ENCODE measurements around the gene B3GALNT2. TPM values are rescaled to one million over a fixed set of nuclear protein-coding genes. Genes with fewer than 3 reads are reported as not detected.
A peak's percentile ranks its signal among the peaks of the same experiment; 100 is the strongest.

The B3GALNT2 gene
- total RNA-seq, 1 experiment from 2014 or later, result 88.4 TPM

GRCh38 chr1:235454021-235454420 lies 50.2 kb downstream of the B3GALNT2 start:
- DNase-seq (ENCODE audit: unreplicated experiment), result no peak
- intact Hi-C loops (cut with micrococcal nuclease), result no loop called here
- no peak overlapping the region for H3K27ac Mint-ChIP-seq (ENCODE audit: low read depth, unreplicated experiment)
- H3K4me1 Mint-ChIP-seq (ENCODE audit: insufficient read depth, unreplicated experiment), result no peaks in the 10 kb centered on the region
- no TSS peak for BruUV-seq (replicated peaks)
- TF ChIP-seq, protein P1, sequence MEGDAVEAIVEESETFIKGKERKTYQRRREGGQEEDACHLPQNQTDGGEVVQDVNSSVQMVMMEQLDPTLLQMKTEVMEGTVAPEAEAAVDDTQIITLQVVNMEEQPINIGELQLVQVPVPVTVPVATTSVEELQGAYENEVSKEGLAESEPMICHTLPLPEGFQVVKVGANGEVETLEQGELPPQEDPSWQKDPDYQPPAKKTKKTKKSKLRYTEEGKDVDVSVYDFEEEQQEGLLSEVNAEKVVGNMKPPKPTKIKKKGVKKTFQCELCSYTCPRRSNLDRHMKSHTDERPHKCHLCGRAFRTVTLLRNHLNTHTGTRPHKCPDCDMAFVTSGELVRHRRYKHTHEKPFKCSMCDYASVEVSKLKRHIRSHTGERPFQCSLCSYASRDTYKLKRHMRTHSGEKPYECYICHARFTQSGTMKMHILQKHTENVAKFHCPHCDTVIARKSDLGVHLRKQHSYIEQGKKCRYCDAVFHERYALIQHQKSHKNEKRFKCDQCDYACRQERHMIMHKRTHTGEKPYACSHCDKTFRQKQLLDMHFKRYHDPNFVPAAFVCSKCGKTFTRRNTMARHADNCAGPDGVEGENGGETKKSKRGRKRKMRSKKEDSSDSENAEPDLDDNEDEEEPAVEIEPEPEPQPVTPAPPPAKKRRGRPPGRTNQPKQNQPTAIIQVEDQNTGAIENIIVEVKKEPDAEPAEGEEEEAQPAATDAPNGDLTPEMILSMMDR (IDR thresholded peaks at IDR 0.05; ENCODE audit: unreplicated experiment), result no peak
- ChIA-PET POLR2A (interaction anchor here (0.7 to 5.8 kb wide), 5 partner anchors 12 to 807 kb away, joined by 3 to 31 read pairs (median 5); partner anchors contain the start of gene B3GALNT2), CTCF (interaction anchor here (0.6 kb wide), 1 partner anchor 35 kb away, joined by 3 read pairs; no protein-coding TSS in a partner anchor)
- no peaks in the 10 kb centered on the region for H3K27me3 Mint-ChIP-seq (ENCODE audit: insufficient read depth, unreplicated experiment)
- H3K9me3 Mint-ChIP-seq (ENCODE audit: unreplicated experiment), result no peaks in the 10 kb centered on the region
- peaks cover 90% of the 10 kb centered on the region for H3K36me3 Mint-ChIP-seq (ENCODE audit: insufficient read depth, unreplicated experiment)
- no peak overlapping the region for H3K4me3 Mint-ChIP-seq (ENCODE audit: unreplicated experiment)

DNA sequence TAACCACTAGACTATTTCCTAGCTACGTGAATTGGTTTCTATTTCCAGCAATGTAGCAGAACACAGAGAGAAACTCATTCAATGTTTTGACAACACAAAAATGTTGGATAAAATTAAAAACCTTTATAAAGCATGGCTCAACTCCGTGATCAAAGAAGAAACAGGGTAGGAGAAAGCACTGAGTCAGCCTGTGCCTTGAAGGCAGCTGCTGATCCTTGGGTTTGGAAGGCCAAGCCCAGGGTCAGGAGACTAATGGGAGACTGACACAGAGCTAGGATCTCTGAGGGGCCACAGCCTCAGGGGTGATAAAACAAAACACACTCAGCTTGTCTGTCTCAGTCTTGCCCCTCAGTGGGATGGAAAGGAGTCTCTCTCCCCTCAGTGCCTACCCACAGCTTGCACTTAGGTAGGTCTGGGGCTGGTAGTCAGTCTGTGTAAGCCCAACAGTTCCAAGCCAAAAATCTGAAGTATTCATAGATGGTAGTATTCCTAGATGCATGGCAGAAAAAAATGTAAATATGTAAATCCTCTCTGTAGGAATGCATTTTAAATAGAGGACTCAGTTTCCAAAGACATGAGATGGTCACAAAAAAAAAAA lies 53.3 kb downstream of the B3GALNT2 start:
- CTCF ChIA-PET, result interaction anchor here (0.6 to 1.7 kb wide), 4 partner anchors 34 to 305 kb away, joined by 3 to 7 read pairs (median 4); no protein-coding TSS in a partner anchor
- DNase-seq (ENCODE audit: unreplicated experiment), result no peak
- POLR2A ChIA-PET, result interaction anchor here (0.8 to 5.8 kb wide), 5 partner anchors 9 to 208 kb away, joined by 3 to 31 read pairs (median 3); no protein-coding TSS in a partner anchor
- Mint-ChIP-seq H3K9me3 (ENCODE audit: unreplicated experiment) (no peaks in the 10 kb centered on the region), H3K27me3 (ENCODE audit: insufficient read depth, unreplicated experiment) (no peaks in the 10 kb centered on the region), H3K4me3 (ENCODE audit: unreplicated experiment) (no peak overlapping the region), H3K36me3 (ENCODE audit: insufficient read depth, unreplicated experiment) (peaks cover 100% of the 10 kb centered on the region), H3K4me1 (ENCODE audit: insufficient read depth, unreplicated experiment) (no peaks in the 10 kb centered on the region), H3K27ac (ENCODE audit: low read depth, unreplicated experiment) (no peak overlapping the region)
- TF ChIP-seq, protein P1 (IDR thresholded peaks at IDR 0.05; ENCODE audit: unreplicated experiment), result no peak
- no TSS peak for BruUV-seq (replicated peaks)
- intact Hi-C loops (cut with micrococcal nuclease), result no loop called here

DNA sequence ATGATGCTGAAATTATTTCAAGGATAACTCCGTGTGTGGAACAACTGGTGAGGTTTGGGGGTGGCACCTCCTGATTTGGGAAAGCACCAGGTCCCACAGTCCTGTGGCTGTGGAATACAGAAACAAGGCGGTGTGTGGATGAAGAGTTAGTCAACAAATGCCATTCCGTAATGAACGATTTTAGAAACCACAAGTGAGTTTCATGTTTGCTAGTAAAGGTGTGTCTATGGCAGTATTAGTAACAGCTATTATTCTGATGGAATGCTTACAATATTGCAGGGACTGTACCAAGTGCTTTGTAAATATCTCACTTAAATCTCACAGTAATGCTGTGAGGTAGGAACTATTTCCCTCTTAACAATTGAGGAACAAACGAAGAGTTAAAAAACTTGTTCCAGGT lies 53.8 kb downstream of the B3GALNT2 start:
- Mint-ChIP-seq H3K4me3 (ENCODE audit: unreplicated experiment) (no peak overlapping the region), H3K36me3 (ENCODE audit: insufficient read depth, unreplicated experiment) (peaks cover 100% of the 10 kb centered on the region), H3K4me1 (ENCODE audit: insufficient read depth, unreplicated experiment) (no peaks in the 10 kb centered on the region), H3K27ac (ENCODE audit: low read depth, unreplicated experiment) (peak overlapping the region; percentile 10), H3K27me3 (ENCODE audit: insufficient read depth, unreplicated experiment) (no peaks in the 10 kb centered on the region), H3K9me3 (ENCODE audit: unreplicated experiment) (no peaks in the 10 kb centered on the region)
- CTCF ChIA-PET, result interaction anchor here (0.7 to 1.7 kb wide), 5 partner anchors 11 to 305 kb away, joined by 3 to 7 read pairs (median 3); no protein-coding TSS in a partner anchor
- DNase-seq (ENCODE audit: unreplicated experiment), result no peak
- POLR2A ChIA-PET, result interaction anchor here (0.8 to 5.8 kb wide), 6 partner anchors 8 to 207 kb away, joined by 3 to 31 read pairs (median 3); no protein-coding TSS in a partner anchor
- no TSS peak for BruUV-seq (replicated peaks)
- TF ChIP-seq, protein P1 (IDR thresholded peaks at IDR 0.05; ENCODE audit: unreplicated experiment), result no peak
- intact Hi-C loops (cut with micrococcal nuclease), result no loop called here

GRCh38 chr1:235448616-235449015 lies 55.6 kb downstream of the B3GALNT2 start:
- no peak overlapping the region for H3K4me3 Mint-ChIP-seq (ENCODE audit: unreplicated experiment)
- H3K9me3 Mint-ChIP-seq (ENCODE audit: unreplicated experiment), result no peaks in the 10 kb centered on the region
- peaks cover 100% of the 10 kb centered on the region for H3K36me3 Mint-ChIP-seq (ENCODE audit: insufficient read depth, unreplicated experiment)
- no peaks in the 10 kb centered on the region for H3K27me3 Mint-ChIP-seq (ENCODE audit: insufficient read depth, unreplicated experiment)
- ChIA-PET CTCF (interaction anchor here (0.6 to 1.2 kb wide), 5 partner anchors 13 to 982 kb away, joined by 3 to 4 read pairs (median 3); no protein-coding TSS in a partner anchor), POLR2A (interaction anchor here (1.0 to 1.4 kb wide), 2 partner anchors 38 to 56 kb away, joined by 3 read pairs; partner anchors contain the start of gene B3GALNT2)
- no peak overlapping the region for H3K27ac Mint-ChIP-seq (ENCODE audit: low read depth, unreplicated experiment)
- no peaks in the 10 kb centered on the region for H3K4me1 Mint-ChIP-seq (ENCODE audit: insufficient read depth, unreplicated experiment)
- TF ChIP-seq, protein P1 (IDR thresholded peaks at IDR 0.05; ENCODE audit: unreplicated experiment), result no peak
- BruUV-seq (replicated peaks), result TSS peak; percentile 19
- intact Hi-C loops (cut with micrococcal nuclease), result no loop called here
- no peak for DNase-seq (ENCODE audit: unreplicated experiment)

Data from MCF 10A (cell line).